HEK293 (cell line): ENCODE measurements around the gene EPHA2.

ENCODE experiments used
- ZFP69B ChIP-seq: fragments of 450-650 bp; formaldehyde crosslinking; IDR thresholded peaks from 2 replicates; pipeline ENCODE4 v1.5.1; 2016; ENCODE audit warnings: missing biosample characterization, missing genetic modification characterization
- ZNF16 ChIP-seq: fragments of 450-650 bp; formaldehyde crosslinking; IDR thresholded peaks from 2 replicates; pipeline ENCODE4 v1.5.1; 2016; ENCODE audit warnings: low read depth, missing biosample characterization, missing genetic modification characterization
- ZNF274 ChIP-seq, 2 experiments: fragments of 200-500 bp in 1 of 2; fragments of 450-650 bp in 1 of 2; sonication (Bioruptor generic) in 1 of 2; formaldehyde crosslinking in 1 of 2; IDR thresholded peaks; 2 replicates each; pipeline versions ENCODE4 v1.5.1 to v1.6.1; 2014 to 2016; ENCODE audit warnings: borderline replicate concordance in 1 of 2, inconsistent platforms in 1 of 2, low read length in 1 of 2, missing biosample characterization in 1 of 2, missing genetic modification characterization in 1 of 2
- ZNF692 ChIP-seq: fragments of 450-650 bp; formaldehyde crosslinking; IDR thresholded peaks from 2 replicates; pipeline ENCODE4 v1.5.1; 2016; ENCODE audit warnings: missing biosample characterization, missing genetic modification characterization

- TF ChIP-seq ZNF692 (tag by site-specific recombination) (no peak), ZFP69B (tag by site-specific recombination) (no peak), ZNF16 (tag by site-specific recombination) (no peak), ZNF274 (IDR thresholded peaks at IDR 0.05; ENCODE audit: low read length) (no peak), ZNF274 (tag by site-specific recombination; IDR thresholded peaks at IDR 0.05; ENCODE audit: borderline replicate concordance) (no peak)
Observed at GRCh38 chr1:16091296-16091695, 64.6 kb downstream of the EPHA2 start.
